GM21825 (cell line): Measurements from ENCODE around the gene INPP4A.

Source experiments
- ATAC-seq: cut with Tn5 transposase; IDR thresholded peaks from one replicate; pipeline ENCODE4 v1.9.1; 2021; ENCODE audit warnings: mild to moderate bottlenecking, moderate library complexity; ENCODE audit not compliant: unreplicated experiment

Gene INPP4A

DNA sequence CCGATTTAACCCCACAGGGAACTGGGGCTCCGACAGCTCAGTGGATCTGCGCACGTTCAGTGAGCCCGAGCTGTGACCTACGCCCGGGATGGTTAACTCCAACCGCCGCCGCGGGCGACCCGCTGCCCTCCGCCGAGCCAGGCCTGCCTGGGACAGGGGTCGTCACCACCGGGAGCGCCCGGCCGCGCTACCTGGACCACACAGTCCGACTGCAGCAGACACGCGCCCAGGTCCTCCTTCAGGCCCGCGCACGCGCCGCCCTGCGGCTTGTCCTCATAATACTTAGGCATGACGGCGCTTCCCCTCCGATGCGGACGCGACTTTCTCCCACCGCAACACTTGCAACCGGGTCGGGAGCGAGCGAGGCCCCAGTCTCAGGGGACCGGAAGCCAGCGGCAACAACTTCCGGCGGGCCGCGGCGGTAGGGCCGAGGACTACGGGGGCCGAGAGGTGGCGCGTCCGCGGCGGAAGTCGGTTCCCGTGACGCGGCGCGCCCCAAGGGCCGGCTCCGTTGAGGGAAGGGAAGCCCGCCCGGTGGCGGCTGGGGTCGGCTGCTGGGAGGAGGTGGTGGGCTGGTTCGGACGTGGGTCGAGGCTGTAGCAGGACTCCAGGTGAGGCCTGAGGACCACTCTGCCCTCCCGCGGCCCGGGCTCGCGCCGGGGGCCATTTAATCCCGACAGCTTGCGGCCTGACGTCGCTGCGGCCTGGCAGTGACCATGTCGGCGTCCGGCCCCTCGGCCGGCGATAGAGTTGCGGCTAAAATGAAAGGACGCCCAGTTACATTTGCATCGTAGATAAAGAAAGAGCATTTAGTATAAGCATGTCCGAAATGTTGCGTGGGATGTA, 163.7 kb downstream of the INPP4A start, which contains the start of the genes COA5 and UNC50:
Gene COA5, minus strand, starts transcription at position 397 of the 846 bp plus-strand sequence. Its CDS starts 107 bp downstream, at position 290.
Gene UNC50, plus strand, starts transcription at position 474 of the 846 bp plus-strand sequence. CDS start 1,171 bp downstream, outside the sequence.
- ATAC-seq = peak; percentile 79

DNA sequence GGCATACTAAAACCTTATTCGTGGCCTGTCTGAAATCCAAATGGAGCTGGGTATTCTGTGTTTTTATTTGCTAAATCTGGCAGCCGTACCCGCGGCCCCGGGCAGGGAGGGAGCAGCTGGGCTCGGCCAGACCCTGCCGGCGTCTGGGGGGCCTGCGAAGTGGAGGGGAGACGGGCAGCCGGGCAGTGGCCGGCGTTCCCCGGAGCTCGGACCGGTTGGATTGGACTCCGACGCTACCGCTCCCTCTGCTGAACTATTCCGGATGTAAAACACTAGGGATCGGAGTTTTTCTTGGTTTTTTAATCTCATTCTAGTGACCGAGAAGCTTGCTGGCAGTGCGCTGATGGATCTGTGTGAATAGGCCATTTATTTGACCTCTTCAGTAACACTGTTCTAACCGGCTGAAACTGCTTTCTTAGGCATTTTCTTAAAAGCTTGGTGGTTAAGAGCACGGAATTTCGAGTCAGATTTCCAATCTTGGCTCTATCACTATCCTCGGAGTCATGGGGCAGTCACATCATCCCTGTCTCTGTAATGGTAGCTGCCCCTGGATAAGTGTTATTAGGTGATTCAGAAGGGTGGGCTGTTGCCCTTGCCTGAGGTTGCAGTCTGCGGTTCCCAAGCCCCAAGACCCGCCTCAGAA, 164.4 kb downstream of the INPP4A start:
- peak; percentile 4 for ATAC-seq

DNA sequence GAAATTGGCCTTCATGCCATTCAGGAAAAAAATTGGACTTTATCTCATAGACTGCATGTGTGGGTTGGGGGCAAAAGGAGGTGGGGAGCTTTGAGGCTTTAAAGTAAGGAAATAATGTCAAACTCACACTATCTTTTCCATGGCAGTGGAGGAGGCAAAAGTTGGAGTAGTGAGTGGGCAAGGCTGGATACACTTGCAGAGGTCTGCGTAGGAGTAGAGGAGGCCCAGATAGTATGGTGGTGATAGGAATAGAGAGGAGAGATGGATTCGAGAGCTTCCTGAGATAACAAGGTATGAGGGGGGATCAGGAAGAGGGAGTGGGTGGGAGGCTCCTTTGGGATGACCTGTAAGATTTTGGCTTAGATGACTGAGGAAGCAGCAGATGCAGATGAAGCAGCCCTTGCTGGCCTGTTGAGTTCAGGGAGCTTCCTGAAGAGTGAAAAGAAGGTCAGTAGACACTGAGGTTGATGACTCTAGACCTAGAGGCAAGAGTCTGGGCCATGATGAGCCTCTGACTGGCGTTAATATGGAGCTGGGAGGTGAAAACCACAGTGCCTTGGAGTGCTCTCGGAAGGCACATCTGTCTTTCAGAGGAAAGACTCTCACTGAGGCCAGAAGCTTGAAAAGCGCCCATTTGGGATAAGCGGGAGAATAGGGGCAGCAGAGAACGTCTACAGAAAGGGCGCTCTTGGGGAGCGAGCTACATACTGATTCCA, 169.5 kb downstream of the INPP4A start:
- ATAC-seq = no peak

DNA sequence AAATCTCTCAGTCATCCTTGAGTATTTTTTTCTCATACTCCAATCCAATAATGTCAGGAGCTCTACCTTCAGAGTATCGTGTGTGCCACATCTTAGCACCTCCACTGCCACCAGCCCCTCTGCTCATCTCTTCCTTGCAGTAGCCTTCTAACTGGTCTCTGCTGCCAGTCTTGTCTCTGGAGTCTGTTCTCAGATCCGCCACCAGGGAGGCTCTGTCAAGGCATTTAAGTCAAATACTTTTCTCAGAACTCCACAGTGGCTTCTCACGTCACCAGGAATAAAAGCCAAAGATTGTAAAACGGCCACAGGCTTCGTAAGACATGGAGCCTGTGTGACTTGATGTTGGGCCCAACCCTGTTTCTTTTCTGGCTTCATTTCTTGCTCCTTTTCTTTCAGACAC, 170.8 kb downstream of the INPP4A start:
- no peak for ATAC-seq

DNA sequence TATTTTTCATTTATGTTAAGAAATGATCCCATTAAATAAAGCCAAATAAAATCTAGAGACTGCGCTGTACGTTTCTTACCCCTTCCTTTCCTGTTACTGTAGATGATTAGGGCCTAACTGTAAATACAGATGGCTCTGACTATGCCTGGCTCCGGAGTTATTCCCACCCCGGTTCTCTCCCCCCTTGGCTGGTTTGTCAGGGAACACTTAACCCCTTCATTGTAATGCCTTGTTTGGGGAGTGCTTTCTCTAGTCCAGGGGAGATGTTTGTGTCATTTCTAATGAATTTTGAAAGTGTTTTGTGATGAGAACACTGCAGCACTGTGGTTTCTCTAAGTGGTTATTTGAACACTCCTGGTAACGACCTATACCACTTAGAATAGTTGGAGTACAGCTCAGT, 172.5 kb downstream of the INPP4A start:
- ATAC-seq = no peak

DNA sequence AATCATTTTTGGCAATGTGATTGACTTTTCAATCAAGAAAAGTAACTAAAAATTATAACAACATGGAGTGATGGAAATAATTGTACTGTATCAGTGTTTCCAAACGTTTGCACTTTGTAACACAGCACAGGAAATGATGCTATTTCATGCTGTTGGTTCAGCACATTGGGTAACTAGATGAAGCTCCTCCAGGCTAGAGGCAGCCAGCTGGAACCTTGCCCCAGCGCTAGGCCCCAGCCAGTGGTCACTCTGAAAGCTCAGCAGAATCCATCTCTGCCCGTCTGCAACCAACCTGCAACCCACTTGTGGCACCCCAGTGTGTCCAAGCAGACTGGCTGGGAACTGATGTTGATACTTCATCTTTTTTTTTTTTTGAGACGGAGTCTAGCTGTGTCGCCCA, 179.0 kb downstream of the INPP4A start:
- ATAC-seq = no peak

DNA sequence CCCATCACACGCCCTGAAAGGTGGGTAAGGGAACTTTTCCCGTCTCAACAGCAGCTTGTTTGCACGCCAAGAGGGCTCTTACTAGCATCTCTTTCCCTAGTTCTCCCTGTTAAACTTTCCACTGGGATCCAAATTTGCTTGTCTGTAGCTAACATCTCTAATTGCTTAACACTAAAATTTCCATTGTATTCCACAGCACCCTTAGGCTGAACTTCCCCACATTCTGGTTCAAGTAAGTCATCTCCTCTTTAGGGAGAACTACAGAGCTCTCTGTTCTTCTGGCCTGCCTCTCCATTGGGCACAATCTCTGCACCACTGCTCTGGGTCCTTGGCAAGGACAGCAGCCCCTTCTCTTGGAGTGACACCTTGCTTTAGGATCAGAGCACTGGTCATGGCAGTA, 187.7 kb downstream of the INPP4A start:
- ATAC-seq = no peak

DNA sequence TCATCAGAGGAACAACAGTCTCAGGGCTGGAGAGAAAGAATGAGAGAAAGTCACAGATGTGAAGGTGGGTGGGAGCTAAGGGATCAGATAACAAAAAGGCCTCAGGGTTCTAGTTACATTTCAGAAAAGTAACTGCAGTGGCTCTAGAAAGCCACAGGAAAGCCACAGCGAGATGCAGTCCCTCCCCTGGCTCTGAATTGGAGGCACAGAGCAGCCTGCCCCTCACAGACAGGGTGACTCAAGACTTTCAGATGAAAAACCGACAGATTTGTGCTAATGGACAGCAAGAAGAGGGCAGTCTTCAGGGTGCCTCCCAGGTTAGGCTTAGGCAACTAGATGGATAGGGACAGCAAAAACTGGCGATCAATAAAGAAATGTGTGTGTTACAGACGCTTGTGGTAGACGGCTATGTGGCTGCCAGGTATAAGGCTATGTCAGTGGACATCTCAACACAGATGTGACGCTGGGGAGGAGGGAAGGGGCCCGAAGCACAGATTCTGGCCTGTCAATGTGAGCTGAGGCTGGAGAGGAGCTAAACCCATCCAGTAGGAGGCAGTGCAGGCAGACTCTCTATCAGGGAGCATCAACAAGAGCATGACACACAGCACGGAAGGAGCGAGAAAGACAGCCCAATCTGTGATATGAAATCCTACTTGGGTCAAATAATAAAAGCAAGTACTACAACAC, 189.9 kb downstream of the INPP4A start:
- ATAC-seq = no peak

DNA sequence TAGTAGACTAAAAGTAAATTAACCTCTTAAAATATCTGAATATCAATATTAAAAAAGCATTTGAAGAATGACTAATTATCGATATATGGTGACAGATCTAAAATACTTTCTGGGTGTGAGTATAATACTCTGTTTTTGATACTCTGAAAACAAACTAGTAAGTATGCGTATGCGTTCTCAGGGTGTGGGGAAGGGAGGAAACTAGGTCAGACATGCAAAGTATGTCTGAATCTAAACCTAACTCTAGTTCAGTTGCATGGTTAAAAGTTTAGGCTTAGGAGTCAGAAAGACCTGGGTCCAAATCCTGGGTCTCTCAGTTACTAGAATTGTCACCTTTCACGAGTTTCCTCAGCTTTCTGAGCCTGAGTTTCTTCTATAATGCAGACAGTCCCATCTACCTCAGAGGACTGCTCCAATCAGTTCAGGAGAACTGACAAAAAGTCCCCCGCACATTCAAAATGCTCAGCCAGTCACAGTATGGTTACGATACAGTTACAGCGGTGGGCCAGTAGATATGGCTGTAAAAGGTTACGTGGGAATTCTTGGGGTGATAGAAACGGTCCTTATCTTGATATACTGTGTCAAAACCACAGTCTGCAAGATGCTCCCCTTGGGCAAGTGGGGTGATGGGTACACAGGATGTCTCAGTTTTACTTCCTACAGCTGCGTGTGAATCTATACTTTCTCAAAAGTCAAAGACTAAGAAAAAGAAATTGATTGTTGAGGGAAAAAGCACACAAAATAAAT, 192.9 kb downstream of the INPP4A start:
- peak; percentile 83 for ATAC-seq

DNA sequence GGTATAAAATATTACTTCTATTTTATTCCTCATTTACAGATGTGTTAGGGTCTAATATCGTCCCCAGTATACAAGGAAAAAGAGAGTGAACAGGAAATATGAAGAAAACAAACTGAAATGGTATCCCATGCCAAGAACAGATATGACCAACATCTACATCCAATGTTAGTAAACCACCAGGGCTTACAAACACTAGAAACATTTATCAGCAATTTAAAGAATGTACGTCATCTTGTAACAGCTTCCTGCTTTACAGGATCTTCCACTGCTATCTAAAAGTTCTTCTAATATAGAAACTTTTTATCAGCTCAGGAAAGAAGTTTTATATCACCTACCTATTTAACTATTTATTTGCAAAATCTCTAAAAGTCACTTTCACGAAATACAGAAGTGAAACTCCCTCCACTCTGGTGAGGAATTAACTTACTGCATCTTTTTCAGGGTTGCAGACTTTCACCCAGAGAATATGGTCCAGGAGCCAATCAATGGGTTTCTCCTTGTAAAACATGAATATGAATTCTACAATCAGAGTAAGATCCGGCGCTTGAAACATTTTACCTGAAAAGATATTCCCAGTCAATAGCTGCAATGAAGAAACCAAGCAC, 198.9 kb downstream of the INPP4A start:
- ATAC-seq = no peak
